Sigmoid colon (tissue), 4 donors: ENCODE measurements around the gene KDF1.

ENCODE experiments used
- CTCF ChIP-seq, 4 experiments: fragments of 450-650 bp in 3 of 4; fragments of 200-600 bp in 1 of 4; IDR thresholded peaks; one replicate each; pipeline ENCODE4 v1.5.1; 2016 to 2019; ENCODE audit warnings: antibody characterized with exemption in 4 of 4, mild to moderate bottlenecking in 3 of 4, moderate library complexity in 2 of 4
- POLR2A ChIP-seq, 2 donors: fragments of 450-650 bp; IDR thresholded peaks; one replicate each; pipeline ENCODE4 v1.6.1; 2016; ENCODE audit warnings: antibody characterized with exemption in 2 of 2, mild to moderate bottlenecking in 2 of 2, moderate library complexity in 2 of 2
- POLR2AphosphoS5 ChIP-seq, 4 donors: sonication (generic); formaldehyde crosslinking; IDR thresholded peaks; one replicate each; pipeline ENCODE4 v1.6.1; 2017; ENCODE audit warnings: antibody characterized with exemption in 4 of 4

- TF ChIP-seq POLR2A (IDR thresholded peaks at IDR 0.05) (no peak), CTCF (IDR thresholded peaks at IDR 0.05) (no peak), POLR2AphosphoS5 (IDR thresholded peaks at IDR 0.05) (no peak)
Measured at GRCh38 chr1:26938659-26939025, 21.6 kb downstream of the KDF1 start.
